HCT116 (cell line): ENCODE measurements around the gene BICDL2. TPM values are rescaled to one million over a fixed set of nuclear protein-coding genes. Genes with fewer than 3 reads are reported as not detected.

Experiments
- ATAC-seq: fragments of 200-7000 bp; cut with Tn5 transposase; 2 replicates; pipeline ENCODE4 v1.9.1; 2020; ENCODE audit warnings: mild to moderate bottlenecking, moderate library complexity
- BruUV-seq: library from RNA; stranded (reverse); fragments of 400-500 nt; replicated peaks from 2 replicates; lab custom pipeline; 2021; lab: Mats Ljungman, UMichigan
- CTCF ChIA-PET: fragments of 300-600 bp; sonication (Branson Sonifier 250); formaldehyde crosslinking; loops from one replicate; lab custom pipeline; 2021; ENCODE audit warnings: antibody characterized with exemption; lab: Charles Lee
- POLR2A ChIA-PET: fragments of 300-600, 350-600 bp; sonication (Branson Sonifier 250); formaldehyde crosslinking; loops from one replicate; lab custom pipeline; 2021; ENCODE audit warnings: antibody characterized with exemption; lab: Charles Lee
- RAD21 ChIA-PET, 2 experiments: fragments of 300-600 bp; sonication (Branson Sonifier 250); formaldehyde crosslinking; loops; one replicate each; lab custom pipeline; 2023; ENCODE audit warnings: low total read pairs in 2 of 2; ENCODE audit not compliant: uncharacterized antibody in 2 of 2, unreplicated experiment in 2 of 2, low non-redundant PET in 1 of 2; lab: Charles Lee
- DNase-seq: peaks from one replicate; pipeline ENCODE4 v3.0.0-alpha.2; 2010; ENCODE audit warnings: low read depth, low spot score
- H2AFZ ChIP-seq: fragments of 200-600 bp; shearing (Covaris generic), sonication (generic); 2 replicates; pipeline ENCODE4 v1.6.1; 2017; ENCODE audit warnings: low read depth, mixed run types, mixed read lengths, antibody characterized with exemption, low read length; ENCODE audit not compliant: poor library complexity, severe bottlenecking
- H3K27ac ChIP-seq: 2 replicates; pipeline ENCODE4 v1.5.1; 2012; ENCODE audit warnings: low read depth, low read length
- H3K27me3 ChIP-seq: fragments of 200-600 bp; sonication (generic); 2 replicates; pipeline ENCODE4 v1.6.1; 2016; ENCODE audit warnings: mixed run types, low read length, mixed read lengths; ENCODE audit not compliant: insufficient read depth
- H3K36me3 ChIP-seq, 2 experiments: fragments of 200-500 bp in 1 of 2; fragments of 200-600 bp in 1 of 2; sonication (Bioruptor generic) in 1 of 2; sonication (generic) in 1 of 2; 2 replicates each; pipeline versions ENCODE4 v1.5.1 to v1.6.1; 2014 to 2016; ENCODE audit warnings: low read length in 2 of 2, inconsistent platforms in 1 of 2, mixed read lengths in 1 of 2, mixed run types in 1 of 2; ENCODE audit not compliant: insufficient read depth in 2 of 2, control insufficient read depth in 1 of 2
- H3K4me1 ChIP-seq, 2 experiments: fragments of 200-600 bp in 1 of 2; sonication (generic) in 1 of 2; 2 replicates each; pipeline versions ENCODE4 v1.5.1 to v1.6.1; 2012 to 2017; ENCODE audit warnings: low read length in 2 of 2, inconsistent platforms in 1 of 2, mild to moderate bottlenecking in 1 of 2, mixed read lengths in 1 of 2, mixed run types in 1 of 2, moderate library complexity in 1 of 2; ENCODE audit not compliant: insufficient read depth in 2 of 2, control insufficient read depth in 1 of 2
- H3K4me2 ChIP-seq: fragments of 200-600 bp; sonication (generic); 2 replicates; pipeline ENCODE4 v1.6.1; 2017; ENCODE audit warnings: mixed run types, low read length, mixed read lengths
- H3K4me3 ChIP-seq, 2 experiments: fragments of 200-600 bp in 1 of 2; sonication (generic) in 1 of 2; replicated peaks in 1 of 2; 2 replicates each; pipeline ENCODE4 v1.5.1; 2011 to 2016; ENCODE audit warnings: low read length in 2 of 2, control low read depth in 1 of 2, low read depth in 1 of 2, mild to moderate bottlenecking in 1 of 2, mixed read lengths in 1 of 2, mixed run types in 1 of 2
- H3K79me2 ChIP-seq: fragments of 200-600 bp; sonication (generic); 2 replicates; pipeline ENCODE4 v1.6.1; 2017; ENCODE audit warnings: mild to moderate bottlenecking, mixed run types, low read length, moderate library complexity, mixed read lengths; ENCODE audit not compliant: insufficient read depth
- H3K9ac ChIP-seq: fragments of 200-600 bp; sonication (generic); 2 replicates; pipeline ENCODE4 v1.6.1; 2016; ENCODE audit warnings: low read length, mixed read lengths
- H3K9me2 ChIP-seq: fragments of 200-600 bp; sonication (generic), shearing (Covaris generic); 2 replicates; pipeline ENCODE4 v1.6.1; 2017; ENCODE audit warnings: mixed run types, mild to moderate bottlenecking, moderate library complexity; ENCODE audit not compliant: insufficient read depth
- H3K9me3 ChIP-seq, 2 experiments: fragments of 200-500 bp in 1 of 2; fragments of 200-600 bp in 1 of 2; sonication (Bioruptor generic) in 1 of 2; sonication (generic) in 1 of 2; 2 replicates each; pipeline ENCODE4 v1.6.1; 2014 to 2017; ENCODE audit warnings: low read length in 2 of 2, mixed read lengths in 2 of 2, inconsistent platforms in 1 of 2, low read depth in 1 of 2, mild to moderate bottlenecking in 1 of 2, mixed run types in 1 of 2, moderate library complexity in 1 of 2; ENCODE audit not compliant: control insufficient read depth in 1 of 2, insufficient read depth in 1 of 2
- H4K20me1 ChIP-seq: fragments of 200-600 bp; sonication (generic), shearing (Covaris generic); 2 replicates; pipeline ENCODE4 v1.6.1; 2017; ENCODE audit warnings: mixed run types, mild to moderate bottlenecking, moderate library complexity; ENCODE audit not compliant: insufficient read depth
- CBX3 ChIP-seq: IDR thresholded peaks from 2 replicates; pipeline ENCODE4 v1.6.1; 2012; ENCODE audit warnings: low read depth
- EGR1 ChIP-seq: IDR thresholded peaks from 2 replicates; pipeline ENCODE4 v1.6.1; 2012; ENCODE audit warnings: low read depth
- ELF1 ChIP-seq: IDR thresholded peaks from 2 replicates; pipeline ENCODE4 v1.6.1; 2012; ENCODE audit warnings: low read depth, borderline replicate concordance
- EZH2phosphoT487 ChIP-seq: fragments of 200-600 bp; IDR thresholded peaks from 2 replicates; pipeline ENCODE4 v1.6.1; 2018; ENCODE audit warnings: antibody characterized with exemption, borderline replicate concordance
- MAX ChIP-seq: IDR thresholded peaks from 2 replicates; pipeline ENCODE4 v1.6.1; 2012
- POLR2AphosphoS5 ChIP-seq: IDR thresholded peaks from 2 replicates; pipeline ENCODE4 v1.6.1; 2011; ENCODE audit warnings: mild to moderate bottlenecking, low read depth, low read length, moderate library complexity
- SIN3A ChIP-seq: IDR thresholded peaks from 2 replicates; pipeline ENCODE4 v1.6.1; 2012; ENCODE audit warnings: low read depth
- SRF ChIP-seq: IDR thresholded peaks from 2 replicates; pipeline ENCODE4 v1.6.1; 2012; ENCODE audit warnings: low read depth
- TCF7L2 ChIP-seq: IDR thresholded peaks from 2 replicates; pipeline ENCODE4 v1.7.0; 2011; ENCODE audit warnings: borderline replicate concordance, inconsistent platforms; ENCODE audit not compliant: insufficient read depth, insufficient read length; ENCODE audit errors: extremely low read depth
- YY1 ChIP-seq: IDR thresholded peaks from 2 replicates; pipeline ENCODE4 v1.6.1; 2011; ENCODE audit warnings: low read length, low read depth, moderate library complexity, mild to moderate bottlenecking; ENCODE audit not compliant: insufficient replicate concordance; ENCODE audit errors: extremely low read depth
- ZNF274 ChIP-seq: fragments of 200-500 bp; sonication (Bioruptor generic); IDR thresholded peaks from 2 replicates; pipeline ENCODE4 v1.6.1; 2014; ENCODE audit warnings: mild to moderate bottlenecking, low read depth, low read length, inconsistent platforms
- intact Hi-C: fragments of 100-400 bp; cut with micrococcal nuclease; formaldehyde crosslinking; loops from 2 replicates; pipeline ENCODE4 v1.10.0; 2022
- total RNA-seq: library from RNA; stranded (reverse); gene quantifications from one replicate; pipeline ENCODE4 v1.2.1, GENCODE V29; 2021; ENCODE audit not compliant: unreplicated experiment
- TF ChIP-seq, protein P1 (sequence below), 3 experiments: fragments of 200-600 bp in 1 of 3; sonication (generic) in 1 of 3; IDR thresholded peaks in 2 of 3; conservative IDR thresholded peaks in 1 of 3; 2 replicates each; pipeline ENCODE4 v1.5.1; 2012 to 2017; ENCODE audit warnings: low read depth in 2 of 3, low read length in 2 of 3, antibody characterized with exemption in 1 of 3, borderline replicate concordance in 1 of 3, control low read depth in 1 of 3, mild to moderate bottlenecking in 1 of 3, mixed read lengths in 1 of 3, mixed run types in 1 of 3, moderate library complexity in 1 of 3; ENCODE audit not compliant: insufficient read depth in 1 of 3
- TF ChIP-seq, protein P2 (sequence below): IDR thresholded peaks from 2 replicates; pipeline ENCODE4 v1.6.1; 2012
- TF ChIP-seq, protein P3 (sequence below): IDR thresholded peaks from 2 replicates; pipeline ENCODE4 v1.6.1; 2012; ENCODE audit warnings: low read depth

Gene BICDL2
- total RNA-seq, 1 experiment from 2014 or later: 21.3 TPM

GRCh38 chr16:3001316-3001715 lies 35.4 kb downstream of the BICDL2 start:
- peaks cover 8 to 22% of the 10 kb centered on the region in 2 experiments; a peak in 3 of 4 replicates for H3K4me1 ChIP-seq
- H3K27ac ChIP-seq: no peak overlapping the region
- intact Hi-C loops: no loop called here
- H2AFZ ChIP-seq: no peak overlapping the region
- no peaks in the 10 kb centered on the region for H3K9me3 ChIP-seq
- H3K79me2 ChIP-seq: no peaks in the 10 kb centered on the region
- no peak overlapping the region for H3K9ac ChIP-seq
- no peaks in the 10 kb centered on the region for H3K36me3 ChIP-seq
- no peaks in the 10 kb centered on the region for H4K20me1 ChIP-seq
- TF ChIP-seq EGR1: no peak
- no peak for TF ChIP-seq POLR2AphosphoS5
- TF ChIP-seq ELF1: no peak
- ATAC-seq (no peak), DNase-seq (no peak)
- ChIA-PET CTCF (interaction anchor here (1.3 kb wide), 1 partner anchor 26 kb away, joined by 6 read pairs; no protein-coding TSS in a partner anchor), RAD21 (no interaction called here), POLR2A (interaction anchor here (11.4 kb wide), 1 partner anchor 20 kb away, joined by 188 read pairs; the partner anchor contains the start of genes CLDN6, HCFC1R1, THOC6 and TNFRSF12A)
- no peaks in the 10 kb centered on the region for H3K27me3 ChIP-seq
- no peak overlapping the region for H3K4me3 ChIP-seq
- H3K4me2 ChIP-seq: no peak overlapping the region
- H3K9me2 ChIP-seq: no peaks in the 10 kb centered on the region
- BruUV-seq: no TSS peak

- Histone ChIP-seq H3K27ac (no peak overlapping the region), H2AFZ (no peak overlapping the region), H3K9ac (no peak overlapping the region), H3K27me3 (no peaks in the 10 kb centered on the region), H3K4me2 (no peak overlapping the region), H3K9me3 (no peaks in the 10 kb centered on the region), H4K20me1 (no peaks in the 10 kb centered on the region), H3K9me2 (no peaks in the 10 kb centered on the region), H3K36me3 (no peaks in the 10 kb centered on the region), H3K4me1 (peaks cover 3 to 17% of the 10 kb centered on the region in 2 experiments; a peak in 3 of 4 replicates), H3K4me3 (no peak overlapping the region), H3K79me2 (no peaks in the 10 kb centered on the region)
- DNase-seq: no peak
- BruUV-seq: no TSS peak
- CTCF ChIA-PET: interaction anchor here (1.3 kb wide), 1 partner anchor 27 kb away, joined by 6 read pairs; no protein-coding TSS in a partner anchor
- intact Hi-C loops: no loop called here
- ATAC-seq: no peak
- POLR2A ChIA-PET: interaction anchor here (11.4 kb wide), 1 partner anchor 21 kb away, joined by 188 read pairs; the partner anchor contains the start of genes CLDN6, HCFC1R1, THOC6 and TNFRSF12A
- RAD21 ChIA-PET: no interaction called here
- TF ChIP-seq TCF7L2 (no peak), MAX (no peak), POLR2AphosphoS5 (no peak), EZH2phosphoT487 (no peak), ZNF274 (no peak), YY1 (no peak), CBX3 (no peak), SIN3A (no peak), SRF (no peak), EGR1 (no peak)
- TF ChIP-seq, protein P1, sequence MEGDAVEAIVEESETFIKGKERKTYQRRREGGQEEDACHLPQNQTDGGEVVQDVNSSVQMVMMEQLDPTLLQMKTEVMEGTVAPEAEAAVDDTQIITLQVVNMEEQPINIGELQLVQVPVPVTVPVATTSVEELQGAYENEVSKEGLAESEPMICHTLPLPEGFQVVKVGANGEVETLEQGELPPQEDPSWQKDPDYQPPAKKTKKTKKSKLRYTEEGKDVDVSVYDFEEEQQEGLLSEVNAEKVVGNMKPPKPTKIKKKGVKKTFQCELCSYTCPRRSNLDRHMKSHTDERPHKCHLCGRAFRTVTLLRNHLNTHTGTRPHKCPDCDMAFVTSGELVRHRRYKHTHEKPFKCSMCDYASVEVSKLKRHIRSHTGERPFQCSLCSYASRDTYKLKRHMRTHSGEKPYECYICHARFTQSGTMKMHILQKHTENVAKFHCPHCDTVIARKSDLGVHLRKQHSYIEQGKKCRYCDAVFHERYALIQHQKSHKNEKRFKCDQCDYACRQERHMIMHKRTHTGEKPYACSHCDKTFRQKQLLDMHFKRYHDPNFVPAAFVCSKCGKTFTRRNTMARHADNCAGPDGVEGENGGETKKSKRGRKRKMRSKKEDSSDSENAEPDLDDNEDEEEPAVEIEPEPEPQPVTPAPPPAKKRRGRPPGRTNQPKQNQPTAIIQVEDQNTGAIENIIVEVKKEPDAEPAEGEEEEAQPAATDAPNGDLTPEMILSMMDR (IDR thresholded peaks at IDR 0.05 in 2 of 3, conservative IDR thresholded peaks at IDR 0.05 in 1 of 3; ENCODE audit: borderline replicate concordance in 1 of 3, insufficient read depth in 1 of 3, low read depth in 2 of 3, low read length in 2 of 3): no peak
- TF ChIP-seq, protein P2, sequence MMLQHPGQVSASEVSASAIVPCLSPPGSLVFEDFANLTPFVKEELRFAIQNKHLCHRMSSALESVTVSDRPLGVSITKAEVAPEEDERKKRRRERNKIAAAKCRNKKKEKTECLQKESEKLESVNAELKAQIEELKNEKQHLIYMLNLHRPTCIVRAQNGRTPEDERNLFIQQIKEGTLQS: no peak
- TF ChIP-seq, protein P3, sequence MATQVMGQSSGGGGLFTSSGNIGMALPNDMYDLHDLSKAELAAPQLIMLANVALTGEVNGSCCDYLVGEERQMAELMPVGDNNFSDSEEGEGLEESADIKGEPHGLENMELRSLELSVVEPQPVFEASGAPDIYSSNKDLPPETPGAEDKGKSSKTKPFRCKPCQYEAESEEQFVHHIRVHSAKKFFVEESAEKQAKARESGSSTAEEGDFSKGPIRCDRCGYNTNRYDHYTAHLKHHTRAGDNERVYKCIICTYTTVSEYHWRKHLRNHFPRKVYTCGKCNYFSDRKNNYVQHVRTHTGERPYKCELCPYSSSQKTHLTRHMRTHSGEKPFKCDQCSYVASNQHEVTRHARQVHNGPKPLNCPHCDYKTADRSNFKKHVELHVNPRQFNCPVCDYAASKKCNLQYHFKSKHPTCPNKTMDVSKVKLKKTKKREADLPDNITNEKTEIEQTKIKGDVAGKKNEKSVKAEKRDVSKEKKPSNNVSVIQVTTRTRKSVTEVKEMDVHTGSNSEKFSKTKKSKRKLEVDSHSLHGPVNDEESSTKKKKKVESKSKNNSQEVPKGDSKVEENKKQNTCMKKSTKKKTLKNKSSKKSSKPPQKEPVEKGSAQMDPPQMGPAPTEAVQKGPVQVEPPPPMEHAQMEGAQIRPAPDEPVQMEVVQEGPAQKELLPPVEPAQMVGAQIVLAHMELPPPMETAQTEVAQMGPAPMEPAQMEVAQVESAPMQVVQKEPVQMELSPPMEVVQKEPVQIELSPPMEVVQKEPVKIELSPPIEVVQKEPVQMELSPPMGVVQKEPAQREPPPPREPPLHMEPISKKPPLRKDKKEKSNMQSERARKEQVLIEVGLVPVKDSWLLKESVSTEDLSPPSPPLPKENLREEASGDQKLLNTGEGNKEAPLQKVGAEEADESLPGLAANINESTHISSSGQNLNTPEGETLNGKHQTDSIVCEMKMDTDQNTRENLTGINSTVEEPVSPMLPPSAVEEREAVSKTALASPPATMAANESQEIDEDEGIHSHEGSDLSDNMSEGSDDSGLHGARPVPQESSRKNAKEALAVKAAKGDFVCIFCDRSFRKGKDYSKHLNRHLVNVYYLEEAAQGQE: no peak
Measured at GRCh38 chr16:3000540-3000939, 36.2 kb downstream of the BICDL2 start.
